SK-N-SH treated with all-trans-retinoic acid at 6 μM for 48 hours (cell line): ENCODE data around the gene TNFRSF4.

Experiments used
- CREB5 ChIP-seq: fragments of 250-450 bp; sonication (Bioruptor Pico); IDR thresholded peaks from 2 replicates; pipeline ENCODE4 v1.5.1; 2020; ENCODE audit warnings: low read depth, mild to moderate bottlenecking, moderate library complexity
- ESRRG ChIP-seq: fragments of 250-450 bp; sonication (Bioruptor Pico); IDR thresholded peaks from 2 replicates; pipeline ENCODE4 v1.6.1; 2021; ENCODE audit warnings: mild to moderate bottlenecking
- PATZ1 ChIP-seq: fragments of 250-450 bp; sonication (Bioruptor Pico); IDR thresholded peaks from 2 replicates; pipeline ENCODE4 v1.8.0; 2020; ENCODE audit warnings: mild to moderate bottlenecking, moderate library complexity, borderline replicate concordance
- RARB ChIP-seq: fragments of 250-450 bp; sonication (Bioruptor Pico); IDR thresholded peaks from 2 replicates; pipeline ENCODE4 v1.8.0; 2021; ENCODE audit warnings: mild to moderate bottlenecking, moderate library complexity
- TSHZ2 ChIP-seq: fragments of 250-450 bp; sonication (Bioruptor Pico); IDR thresholded peaks from 2 replicates; pipeline ENCODE4 v1.5.0; 2020; ENCODE audit warnings: mild to moderate bottlenecking, moderate library complexity
- ZC3H10 ChIP-seq: fragments of 250-450 bp; sonication (Bioruptor Pico); IDR thresholded peaks from 2 replicates; pipeline ENCODE4 v1.5.1; 2021; ENCODE audit warnings: mild to moderate bottlenecking, moderate library complexity
- ZNF565 ChIP-seq: fragments of 450-650 bp; formaldehyde crosslinking; conservative IDR thresholded peaks from 2 replicates; pipeline ENCODE4 v1.5.0; 2020; ENCODE audit warnings: low read depth, mild to moderate bottlenecking, moderate library complexity
- TF ChIP-seq, protein P1 (sequence below): fragments of 250-450 bp; sonication (Bioruptor Pico); IDR thresholded peaks from 2 replicates; pipeline ENCODE4 v1.5.1; 2021; ENCODE audit warnings: mild to moderate bottlenecking, moderate library complexity

GRCh38 chr1:1163538-1164070 lies 50.3 kb downstream of the TNFRSF4 start:
- TF ChIP-seq RARB (CRISPR knock-in tag) (no peak), CREB5 (CRISPR knock-in tag) (no peak), PATZ1 (no peak), ZNF565 (CRISPR knock-in tag) (no peak), TSHZ2 (CRISPR knock-in tag) (no peak), ESRRG (CRISPR knock-in tag) (no peak), ZC3H10 (CRISPR knock-in tag) (no peak)
- TF ChIP-seq, protein P1, sequence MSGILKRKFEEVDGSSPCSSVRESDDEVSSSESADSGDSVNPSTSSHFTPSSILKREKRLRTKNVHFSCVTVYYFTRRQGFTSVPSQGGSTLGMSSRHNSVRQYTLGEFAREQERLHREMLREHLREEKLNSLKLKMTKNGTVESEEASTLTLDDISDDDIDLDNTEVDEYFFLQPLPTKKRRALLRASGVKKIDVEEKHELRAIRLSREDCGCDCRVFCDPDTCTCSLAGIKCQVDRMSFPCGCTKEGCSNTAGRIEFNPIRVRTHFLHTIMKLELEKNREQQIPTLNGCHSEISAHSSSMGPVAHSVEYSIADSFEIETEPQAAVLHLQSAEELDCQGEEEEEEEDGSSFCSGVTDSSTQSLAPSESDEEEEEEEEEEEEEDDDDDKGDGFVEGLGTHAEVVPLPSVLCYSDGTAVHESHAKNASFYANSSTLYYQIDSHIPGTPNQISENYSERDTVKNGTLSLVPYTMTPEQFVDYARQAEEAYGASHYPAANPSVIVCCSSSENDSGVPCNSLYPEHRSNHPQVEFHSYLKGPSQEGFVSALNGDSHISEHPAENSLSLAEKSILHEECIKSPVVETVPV (CRISPR knock-in tag), result no peak
